Measurements from ENCODE around the gene CDK16.
"Not testable (repeated sequence)": the region's sequence is repeated elsewhere in the genome, so short reads cannot be mapped to it uniquely, and the experiment has no call there.

The CDK16 gene

DNA sequence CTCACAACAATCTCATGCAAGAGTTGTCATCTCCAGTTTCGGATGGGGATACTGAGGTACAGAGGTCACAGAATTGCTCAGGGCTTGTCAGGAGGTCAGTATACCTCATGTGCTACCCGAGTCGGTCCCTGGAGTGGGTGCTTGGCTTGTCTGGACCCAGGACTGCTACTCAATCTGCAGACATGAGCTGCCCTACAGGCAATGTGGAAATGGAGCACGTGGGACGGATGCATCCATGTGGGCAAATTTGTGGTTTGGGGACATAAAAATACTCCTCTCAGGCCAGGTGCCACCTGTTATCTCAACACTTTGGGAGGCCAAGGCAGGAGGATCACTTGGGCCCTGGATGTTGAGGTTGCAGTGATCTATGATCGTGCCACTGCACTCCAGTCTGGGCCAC is 30.1 kb downstream of the CDK16 start:
- DNase-seq (ENCODE audit: low read depth in 2 of 2) = no peak

DNA sequence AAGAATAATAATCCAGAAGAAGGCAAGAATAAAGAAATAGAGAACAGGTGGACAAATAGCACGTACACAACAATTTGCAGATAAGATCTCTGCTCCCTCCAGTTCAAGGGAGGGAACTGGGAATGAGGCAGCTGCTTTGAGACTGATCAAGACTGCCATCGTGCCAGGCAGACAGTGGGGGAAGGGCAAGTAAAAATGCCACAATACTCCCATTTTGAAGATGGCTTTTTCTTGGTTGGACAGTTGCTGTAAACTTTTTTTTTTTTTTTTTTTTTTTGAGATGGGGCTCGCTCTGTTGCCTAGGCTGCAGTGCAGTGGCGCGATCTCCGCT is 31.5 kb downstream of the CDK16 start:
- DNase-seq (ENCODE audit: low read depth in 2 of 2) = no peak

GRCh38 chrX:47257620-47258019 is 39.1 kb downstream of the CDK16 start:
- DNase-seq (ENCODE audit: low read depth in 2 of 2) = not testable (repeated sequence)

DNA sequence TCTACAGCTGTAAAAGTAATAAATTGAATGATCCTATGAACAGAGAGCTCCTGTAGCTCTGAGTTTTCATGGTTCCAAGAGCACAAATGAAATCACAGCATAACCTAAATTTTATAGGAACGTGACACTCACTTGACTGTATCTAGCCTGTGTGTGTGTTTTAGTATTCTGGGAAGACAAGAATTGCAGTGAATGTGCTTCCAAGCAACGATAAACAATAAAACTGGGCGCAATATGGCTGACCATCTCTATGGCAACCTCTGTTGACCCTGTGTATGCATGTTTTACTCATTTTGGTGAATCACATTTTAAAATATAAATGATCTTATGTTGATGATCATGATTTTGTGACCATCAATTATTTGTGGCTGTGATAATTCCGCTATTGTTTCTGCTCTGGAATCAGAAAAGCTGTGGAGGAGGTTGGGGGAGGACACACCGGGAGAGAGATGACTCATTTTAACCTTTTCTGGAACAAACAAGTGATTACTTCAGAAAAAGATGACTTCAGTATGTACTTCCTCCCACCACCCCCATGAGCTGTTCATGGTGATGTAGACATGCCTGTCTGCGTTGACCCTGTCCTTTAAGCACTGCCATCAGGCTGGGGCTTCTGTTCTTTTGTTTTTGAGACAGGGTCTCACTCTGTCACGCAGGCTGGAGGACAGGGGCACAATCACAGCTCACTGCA is 46.1 kb downstream of the CDK16 start:
- no peak for DNase-seq (ENCODE audit: low read depth in 2 of 2)

- DNase-seq (ENCODE audit: low read depth in 2 of 2) = no peak
Measured at GRCh38 chrX:47266643-47267042, 48.2 kb downstream of the CDK16 start.

DNA sequence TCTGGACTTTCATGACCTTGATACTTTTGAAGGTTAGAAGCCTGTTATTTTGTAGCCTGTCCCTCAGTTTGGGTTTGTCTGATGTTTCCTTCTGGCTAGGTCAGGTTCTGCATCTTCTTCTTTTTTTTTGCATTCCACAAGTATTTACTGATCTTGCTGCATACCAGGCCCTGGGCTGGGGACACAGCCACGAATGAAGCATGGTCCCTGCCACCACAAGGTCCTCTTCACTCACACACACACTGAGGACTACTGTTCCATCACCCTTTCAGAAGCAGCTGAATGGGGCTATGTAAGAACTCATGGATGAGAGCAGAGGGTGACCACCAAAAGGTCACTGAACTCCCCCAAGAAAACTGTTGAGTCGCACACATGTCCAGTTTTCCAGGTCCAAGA is 53.5 kb downstream of the CDK16 start:
- no peak for DNase-seq (ENCODE audit: low read depth in 2 of 2)

DNA sequence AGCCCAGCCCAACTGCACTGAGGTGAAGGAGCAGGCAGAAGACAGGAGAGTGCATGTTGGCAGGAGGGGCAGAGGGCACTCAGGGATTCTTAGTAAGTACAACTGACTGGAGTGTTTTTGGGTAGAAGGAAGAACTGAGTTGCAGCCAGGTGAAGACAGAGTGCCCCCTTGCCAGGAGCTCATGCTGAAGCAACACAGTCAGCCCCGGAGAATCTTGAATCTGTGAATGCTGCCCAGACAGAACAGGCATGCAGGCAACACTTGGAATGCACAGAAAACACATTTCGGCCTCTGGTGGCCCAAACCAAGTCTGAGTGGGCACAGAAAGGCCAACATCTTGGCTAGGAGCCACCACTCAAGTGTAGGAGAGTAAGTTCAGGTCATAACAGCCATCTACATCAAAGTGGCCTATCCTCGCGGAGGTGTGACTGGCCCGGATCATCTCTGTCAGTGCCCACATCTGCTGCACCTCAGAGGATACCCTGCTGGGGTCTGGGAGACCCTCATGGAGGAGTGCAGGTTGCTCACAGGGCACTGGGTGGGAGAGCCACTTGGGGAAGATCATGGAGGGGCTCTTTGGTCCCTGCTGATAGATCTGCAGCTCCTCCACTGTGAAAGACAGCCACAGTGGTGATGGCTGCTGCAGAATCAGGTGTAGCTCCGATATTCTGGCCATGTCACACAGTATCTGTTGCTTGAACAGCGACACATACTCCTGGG is 54.7 kb downstream of the CDK16 start:
- no peak for DNase-seq (ENCODE audit: low read depth in 2 of 2)

DNA sequence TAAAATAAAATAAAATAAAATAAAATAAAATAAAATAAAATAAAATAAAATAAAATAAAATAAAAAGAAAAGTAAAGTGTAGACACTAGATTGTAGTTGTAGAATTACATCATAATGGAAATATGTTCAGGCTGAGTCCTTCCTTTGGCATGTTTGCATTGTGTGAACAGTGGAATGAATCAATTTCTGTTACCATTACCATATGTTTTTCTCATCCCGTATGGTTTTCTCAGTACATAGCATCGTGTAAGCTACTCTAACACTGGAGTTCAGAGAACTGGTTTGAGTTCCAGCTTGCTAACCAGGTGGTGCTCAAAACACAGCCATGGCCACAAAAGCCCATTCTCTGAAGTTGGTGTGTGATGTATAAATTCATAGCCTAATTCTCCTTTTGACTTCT is 60.2 kb downstream of the CDK16 start:
- DNase-seq (ENCODE audit: low read depth in 2 of 2) = peak; percentile 54 to 62
